Measurements from ENCODE around the gene MGAT3.

The MGAT3 gene

DNA sequence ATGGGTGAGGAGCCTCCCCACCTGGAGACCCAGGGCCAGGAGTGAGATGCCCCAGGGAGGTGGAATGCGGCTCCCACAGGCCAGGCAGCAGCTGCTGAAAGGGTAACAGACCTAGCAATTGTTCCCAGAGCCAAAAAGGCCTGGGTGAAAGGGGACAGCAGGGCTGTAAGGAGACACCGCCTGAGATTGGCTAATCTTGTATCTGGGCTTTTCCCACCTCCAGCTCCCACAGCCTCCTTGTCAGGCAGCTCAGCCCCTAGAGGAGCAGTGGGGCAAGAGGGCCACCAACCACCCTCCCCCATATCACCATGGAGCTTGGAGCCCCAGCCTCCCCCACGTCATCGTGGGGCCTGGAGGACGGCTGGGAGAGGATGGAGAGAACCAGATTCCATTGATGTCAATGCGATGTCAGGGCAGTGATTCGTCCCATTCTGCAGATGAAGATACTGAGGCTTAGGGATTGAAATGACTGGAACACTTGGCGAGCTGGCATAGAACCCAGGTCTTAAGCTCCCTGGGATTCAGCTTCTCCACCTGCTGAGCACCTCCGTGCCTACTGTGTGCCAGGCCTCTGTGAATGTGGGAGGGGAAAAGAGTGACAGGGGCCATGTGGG is 2.9 kb upstream of the MGAT3 start:
- no peak for FAIRE-seq

DNA sequence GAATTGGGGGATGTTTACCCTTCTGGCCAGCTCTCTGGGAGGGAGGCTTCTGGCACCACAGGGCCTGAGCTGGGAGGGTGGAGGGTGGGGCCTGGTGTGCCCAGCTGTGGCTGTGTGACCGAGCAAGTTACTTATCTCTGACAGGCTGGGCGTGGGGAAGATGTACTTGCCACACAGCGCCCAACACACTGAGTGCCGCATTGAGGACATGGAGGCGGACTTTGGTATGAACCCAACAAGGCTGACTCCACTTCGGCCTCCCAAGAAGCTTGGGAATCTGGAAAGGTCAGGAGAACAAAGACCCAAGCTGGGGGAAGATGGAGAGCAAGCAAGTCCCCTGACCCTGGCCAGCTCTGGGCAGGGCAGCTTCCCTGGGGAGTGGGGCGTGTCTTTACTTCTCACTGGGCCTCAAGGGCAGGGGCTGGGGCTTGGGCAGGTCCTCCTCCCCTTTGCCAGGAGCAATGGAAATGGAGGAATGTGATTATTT is 2.4 kb upstream of the MGAT3 start:
- no peak for FAIRE-seq

DNA sequence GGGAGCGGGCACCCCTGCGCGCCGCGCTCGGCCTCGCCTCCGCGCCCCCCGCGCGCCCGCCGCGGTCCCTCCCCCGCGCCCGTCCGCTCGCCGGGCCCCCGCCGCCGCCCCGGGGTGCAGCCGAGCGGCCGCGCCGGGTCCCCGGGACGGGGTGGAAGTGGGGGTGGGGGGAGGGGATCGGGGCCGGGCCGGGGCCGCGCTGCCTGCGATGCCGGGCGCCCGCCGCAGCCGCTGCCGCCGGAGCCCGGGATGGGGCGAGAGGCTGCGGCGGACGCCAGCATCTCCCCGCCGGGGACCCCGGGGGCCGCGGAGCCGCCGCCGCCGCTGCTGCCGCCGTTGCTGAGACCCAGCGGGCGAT is 365 bp downstream of the MGAT3 start:
- no peak for FAIRE-seq

DNA sequence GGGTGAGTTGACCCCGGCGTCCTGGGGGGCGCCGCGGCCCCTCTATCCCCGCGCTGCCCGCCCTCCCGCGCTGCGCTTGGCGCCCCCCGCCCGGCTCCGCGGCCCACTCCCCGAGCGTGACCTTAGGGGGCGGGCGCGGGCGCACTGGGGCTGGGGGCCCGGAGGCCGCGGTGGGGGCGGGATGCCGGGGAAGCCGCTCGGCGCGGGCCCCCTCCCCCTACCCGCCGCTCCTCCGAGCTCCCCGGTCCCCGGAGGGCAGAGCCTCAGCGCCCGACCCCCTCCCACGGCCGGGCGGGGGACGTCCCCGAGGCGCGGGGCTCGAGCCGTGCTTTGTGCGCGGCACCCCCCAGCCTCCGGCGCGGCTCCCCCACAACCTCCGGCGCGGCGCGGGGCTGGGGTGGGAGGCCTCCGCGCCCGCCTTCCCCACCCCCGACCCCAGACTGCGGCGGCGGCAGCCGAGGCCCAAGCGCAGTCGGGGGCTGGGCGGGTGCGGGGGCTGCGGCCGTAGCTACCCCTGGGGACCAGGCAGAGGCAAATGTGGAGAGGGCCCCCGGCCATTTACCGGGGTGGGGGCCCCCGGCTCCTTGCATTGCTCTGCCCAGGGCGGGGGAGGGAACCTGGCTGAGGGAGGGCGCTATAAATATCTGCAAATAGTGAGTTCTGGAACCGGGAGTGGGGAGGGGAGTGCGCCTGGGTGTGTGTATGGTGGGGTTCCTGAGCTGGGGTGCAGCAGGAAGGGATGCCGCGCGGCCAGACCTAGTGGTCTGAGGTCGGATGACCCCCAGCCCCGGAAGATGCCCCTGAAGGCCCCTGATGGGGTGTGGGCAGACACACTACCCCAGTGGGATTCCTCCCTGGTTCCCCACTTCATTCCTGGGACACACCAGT is 988 bp downstream of the MGAT3 start:
- no peak for FAIRE-seq

DNA sequence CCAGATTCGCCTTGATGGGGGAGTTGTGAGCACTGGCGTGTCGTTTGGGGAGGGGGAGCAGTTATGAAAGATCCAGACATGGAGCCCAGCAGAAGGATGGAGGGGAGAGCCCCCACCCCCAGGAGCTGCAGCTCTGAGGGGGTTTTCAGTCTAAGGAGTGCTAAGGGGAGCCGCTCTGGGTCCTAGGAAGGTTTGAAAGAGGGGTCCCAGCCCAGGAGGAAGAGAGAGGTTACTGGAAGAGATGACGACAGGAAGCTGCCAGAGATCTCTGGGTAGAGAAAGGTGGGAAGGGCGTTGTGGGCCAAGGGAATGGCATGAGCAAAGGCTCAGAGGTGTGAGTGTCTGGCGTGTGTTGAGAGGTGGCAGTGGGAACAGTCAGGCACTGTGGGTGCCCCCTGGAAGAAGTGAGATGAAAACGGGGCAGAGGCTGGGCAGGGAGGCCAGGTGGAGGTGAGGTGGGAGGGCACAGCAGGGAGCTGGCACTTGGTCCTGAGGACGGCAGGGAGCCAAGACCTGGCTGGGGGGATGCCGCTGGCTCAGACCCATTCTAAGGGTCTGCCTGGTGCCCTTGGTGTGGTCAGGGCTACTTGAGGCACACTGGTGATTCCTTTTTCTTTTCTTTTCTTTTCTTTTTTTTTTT is 1.8 kb downstream of the MGAT3 start:
- FAIRE-seq = no peak

DNA sequence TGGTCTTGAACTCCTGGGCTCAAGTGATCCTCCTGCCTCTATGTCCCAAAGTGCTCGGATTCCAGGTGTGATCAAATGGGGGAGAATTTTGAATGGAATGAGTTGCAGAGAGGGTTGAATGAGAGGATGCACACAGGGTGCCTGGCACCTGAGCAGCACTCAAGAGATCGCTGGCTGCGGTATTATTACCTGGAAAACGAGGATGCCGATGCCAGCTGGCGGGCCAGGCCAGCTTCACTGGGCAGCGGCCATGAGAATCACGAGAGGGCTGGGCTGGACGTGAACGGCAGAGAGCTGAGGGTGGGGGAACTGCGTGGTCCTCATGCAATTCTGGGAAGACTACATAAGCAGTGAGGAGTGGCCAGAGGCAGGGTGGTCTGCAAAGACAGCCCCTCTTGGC is 2.9 kb downstream of the MGAT3 start:
- no peak for FAIRE-seq

DNA sequence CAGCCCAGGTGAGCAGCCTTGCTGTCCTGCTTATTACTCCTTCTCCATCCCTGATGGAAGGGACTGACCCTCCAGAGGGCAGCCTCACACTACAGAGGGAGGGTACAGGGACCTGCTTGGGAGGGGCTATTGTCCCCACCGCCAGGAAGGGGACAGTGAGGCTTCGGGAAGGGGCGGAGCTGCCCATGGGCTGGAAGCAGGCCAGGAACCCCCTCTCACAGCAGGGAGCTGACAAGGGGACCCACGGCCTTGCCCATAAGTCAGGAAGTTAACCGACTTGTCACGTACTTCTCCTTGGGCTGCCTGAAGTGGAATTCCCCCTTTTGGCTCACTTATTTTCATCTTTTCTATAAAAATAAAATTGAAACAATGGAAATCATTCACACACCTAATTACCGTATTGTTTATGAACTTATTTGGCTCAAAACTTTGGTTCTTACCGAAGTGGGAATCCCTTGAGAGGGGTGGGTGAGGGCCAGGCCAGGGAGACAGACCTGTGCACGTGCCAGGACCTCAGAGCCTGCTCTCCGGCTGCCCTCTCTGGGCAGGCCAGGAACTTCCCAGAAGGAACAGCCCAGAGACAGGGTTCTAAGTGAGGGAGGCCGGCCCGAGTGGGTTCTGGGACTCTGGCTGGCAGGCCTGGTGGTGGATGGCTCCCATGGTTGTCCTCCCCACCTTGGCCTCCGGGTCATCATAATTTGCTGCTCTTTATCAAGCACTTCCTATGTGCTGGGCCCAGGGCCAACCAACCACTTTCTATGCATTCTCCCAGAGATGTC is 5.8 kb downstream of the MGAT3 start:
- FAIRE-seq = no peak

DNA sequence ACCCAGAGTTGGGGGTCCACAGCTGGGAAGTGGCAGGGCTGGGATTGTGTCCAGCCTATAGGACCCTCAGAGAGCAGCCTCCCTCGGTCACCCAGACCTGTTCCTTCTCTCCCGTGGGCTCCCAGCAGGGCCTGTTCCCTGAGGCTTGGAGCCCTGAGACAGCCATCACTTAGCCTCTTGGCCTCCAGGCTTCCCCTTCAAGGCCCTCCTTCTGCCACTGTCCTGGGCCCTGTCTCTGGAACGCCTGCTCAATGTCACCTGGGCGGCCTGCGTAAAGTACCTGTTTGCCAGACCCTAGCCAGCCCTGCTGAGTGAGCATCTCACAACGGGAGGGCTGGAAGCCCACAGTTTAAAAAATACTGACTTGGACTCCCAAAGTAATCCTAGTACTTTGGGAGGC is 6.5 kb downstream of the MGAT3 start:
- no peak for FAIRE-seq

DNA sequence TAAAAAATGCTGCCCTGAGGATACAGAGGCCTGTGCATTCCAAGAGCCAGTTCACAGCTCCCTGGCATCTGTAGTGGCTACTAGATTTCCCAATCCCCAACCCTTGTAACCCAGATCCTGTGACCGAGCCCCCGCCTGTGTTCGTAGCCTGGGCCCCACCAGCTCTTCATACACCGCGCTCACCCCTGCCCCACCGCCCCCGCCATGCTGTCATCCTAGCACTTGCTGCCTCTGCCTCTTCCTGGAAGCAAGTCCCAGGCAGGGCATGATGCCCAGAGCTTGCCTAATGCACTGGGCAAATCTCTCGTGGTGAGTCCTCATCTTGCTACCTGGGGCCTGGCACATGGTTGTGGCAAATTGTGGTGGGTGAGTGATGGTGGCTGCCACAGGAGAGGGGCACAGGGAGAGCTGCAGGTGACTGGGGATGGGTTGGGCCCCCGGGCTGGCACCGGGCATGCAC is 7.1 kb downstream of the MGAT3 start:
- FAIRE-seq = no peak

DNA sequence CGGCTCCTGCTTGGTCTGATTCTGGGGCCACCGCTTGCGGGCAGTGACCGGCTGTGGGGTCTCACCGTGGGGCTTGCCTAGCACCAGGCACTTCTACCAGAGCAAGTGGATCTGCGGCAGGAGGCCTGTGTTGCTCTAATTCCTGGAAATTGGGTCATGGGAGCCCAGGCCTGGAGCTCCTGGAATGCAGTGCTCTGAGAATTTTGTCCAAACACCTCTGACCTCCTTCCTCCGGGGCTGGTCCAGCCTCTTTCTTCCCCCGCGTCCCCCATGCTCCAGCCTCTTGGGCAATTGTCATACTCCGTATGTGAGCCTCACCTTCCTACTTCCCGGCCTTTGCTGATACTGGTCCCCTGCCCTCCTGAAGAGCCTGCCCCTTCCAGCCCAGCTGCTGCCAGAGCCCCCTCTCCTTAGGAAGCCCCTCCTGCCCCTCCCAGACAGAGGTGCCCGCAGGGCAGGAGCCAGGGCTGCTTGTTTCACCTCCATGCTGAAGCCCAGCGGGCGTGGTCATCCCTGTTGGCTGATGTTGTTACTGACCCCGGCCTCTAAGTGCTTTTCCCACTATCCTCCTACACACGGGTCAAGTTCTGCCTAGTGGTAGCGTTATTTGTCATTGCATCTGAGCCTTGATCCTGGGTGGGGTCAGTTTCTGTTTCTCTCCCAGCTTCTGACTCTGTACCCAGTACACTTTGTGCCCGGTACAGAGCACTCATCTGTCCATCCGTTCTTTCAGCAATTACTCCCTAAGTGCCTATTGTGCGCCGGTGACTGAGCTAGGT is 9.6 kb downstream of the MGAT3 start:
- FAIRE-seq = no peak

DNA sequence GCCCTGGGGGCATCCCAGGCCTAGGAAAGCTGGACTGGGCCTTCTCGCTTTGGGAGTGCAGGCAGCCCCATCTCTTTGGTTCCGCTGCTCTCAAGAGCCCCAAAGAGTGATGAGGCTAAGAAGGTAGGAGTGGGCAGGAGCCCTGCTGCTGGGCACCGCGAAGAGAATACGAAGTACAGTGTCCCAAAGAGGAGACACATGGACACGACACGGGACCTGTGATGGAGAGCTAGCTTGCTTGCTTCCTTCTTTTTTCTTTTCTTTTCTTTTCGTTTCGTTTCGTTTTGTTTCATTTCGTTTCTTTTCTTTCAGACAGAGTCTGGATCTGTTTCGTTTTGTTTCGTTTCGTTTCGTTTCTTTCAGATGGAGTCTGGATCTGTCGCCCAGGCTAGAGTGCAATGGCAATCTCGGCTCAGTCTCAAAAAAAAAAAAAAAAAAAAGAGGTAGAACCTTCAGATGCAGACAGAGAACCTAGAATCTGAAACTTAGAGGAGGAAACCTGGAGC is 10.6 kb downstream of the MGAT3 start:
- FAIRE-seq = no peak

DNA sequence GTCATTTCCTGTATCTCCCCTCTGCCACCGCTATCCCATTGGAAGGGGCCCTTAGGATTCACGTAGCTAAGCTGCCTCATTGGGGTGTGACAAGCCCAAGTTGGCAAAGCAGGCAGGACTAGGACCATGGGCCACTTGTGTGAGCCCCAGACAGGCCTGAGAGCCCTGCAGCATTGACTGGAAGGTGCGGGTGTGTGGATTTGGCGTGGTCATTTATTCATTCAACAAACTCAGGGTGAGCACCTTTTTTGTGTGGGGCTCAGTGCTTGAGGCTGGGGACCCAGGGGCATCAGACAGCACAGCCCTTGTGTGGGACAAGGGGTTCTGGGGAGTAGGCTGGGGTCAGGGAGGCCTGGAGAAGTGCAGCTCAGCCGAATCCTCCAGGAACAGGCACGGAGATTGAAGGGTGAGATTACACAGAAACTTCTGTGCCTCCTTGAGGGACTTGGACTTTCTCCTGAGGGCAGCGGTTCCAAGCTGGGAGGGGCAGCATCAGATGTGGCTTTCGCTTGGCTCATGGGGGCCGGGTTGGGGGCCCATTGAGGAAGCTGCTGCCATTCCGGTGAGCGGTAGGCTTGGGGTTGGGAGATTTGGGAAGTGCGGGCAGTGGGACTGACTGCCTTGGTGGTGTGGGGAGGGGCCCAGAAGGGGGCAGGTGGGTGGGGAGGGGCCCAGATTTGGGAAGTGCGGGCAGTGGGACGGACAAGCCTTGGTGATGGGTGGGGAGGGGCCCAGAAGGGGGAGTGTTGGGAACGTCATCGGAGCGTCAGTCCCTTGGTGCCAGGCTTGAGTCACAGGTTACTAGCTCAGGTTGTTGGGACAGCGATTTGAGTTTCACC is 11.9 kb downstream of the MGAT3 start:
- FAIRE-seq = no peak

DNA sequence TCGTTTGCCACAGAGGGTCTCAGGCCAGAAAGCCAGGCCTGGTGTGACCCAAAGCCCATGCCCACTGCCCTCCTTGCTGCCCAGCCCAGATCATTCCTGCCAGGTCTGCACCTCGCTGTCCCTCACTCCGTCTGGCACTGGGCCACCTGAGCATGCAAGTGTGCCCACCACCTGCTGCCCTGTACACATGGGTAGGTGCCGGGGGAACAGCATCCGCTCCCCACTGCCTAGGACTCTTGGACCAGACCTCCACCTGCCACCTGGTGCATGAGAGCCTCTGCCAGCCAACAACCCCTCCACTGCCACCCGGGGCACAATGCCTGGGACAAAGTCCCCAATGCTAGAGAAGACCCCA is 12.5 kb downstream of the MGAT3 start:
- no peak for FAIRE-seq

DNA sequence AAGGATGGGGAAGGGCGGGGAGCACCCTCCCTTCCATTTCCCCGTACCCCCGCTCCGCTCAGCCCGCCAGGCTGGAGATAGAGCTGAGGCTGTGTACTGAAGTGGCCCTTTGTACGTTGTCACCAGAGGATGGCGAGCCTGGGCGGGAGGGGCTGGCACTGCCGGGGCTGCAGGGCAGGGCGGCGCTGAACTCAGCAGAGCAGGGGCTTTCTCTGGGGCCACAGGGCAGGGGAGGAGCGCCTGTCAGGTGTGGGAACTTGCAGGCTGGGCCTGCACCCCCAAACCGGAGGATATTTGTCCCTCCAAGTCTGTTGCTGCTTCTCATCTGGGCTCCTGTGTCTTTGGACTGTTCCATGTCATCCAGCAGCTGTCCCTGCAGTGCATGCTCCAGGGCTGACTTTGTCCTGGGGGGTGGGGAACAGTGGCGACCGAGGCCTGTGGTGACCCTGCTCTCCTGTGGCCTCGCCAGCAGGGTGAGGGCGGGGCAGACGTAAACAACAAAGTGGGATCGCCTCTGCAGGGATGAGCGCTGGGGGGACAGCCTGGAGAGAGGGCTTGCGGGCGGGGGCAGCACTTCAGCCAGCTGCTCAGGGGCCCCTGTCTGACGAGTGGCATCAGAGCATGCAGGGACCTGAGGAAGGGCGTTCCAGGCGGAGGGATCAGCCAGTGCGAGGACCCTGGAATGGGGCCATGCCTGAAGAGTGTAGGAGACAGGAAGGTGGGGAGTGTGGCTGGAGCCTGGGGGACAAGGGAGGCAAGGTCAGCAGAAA is 13.1 kb downstream of the MGAT3 start:
- FAIRE-seq = no peak

DNA sequence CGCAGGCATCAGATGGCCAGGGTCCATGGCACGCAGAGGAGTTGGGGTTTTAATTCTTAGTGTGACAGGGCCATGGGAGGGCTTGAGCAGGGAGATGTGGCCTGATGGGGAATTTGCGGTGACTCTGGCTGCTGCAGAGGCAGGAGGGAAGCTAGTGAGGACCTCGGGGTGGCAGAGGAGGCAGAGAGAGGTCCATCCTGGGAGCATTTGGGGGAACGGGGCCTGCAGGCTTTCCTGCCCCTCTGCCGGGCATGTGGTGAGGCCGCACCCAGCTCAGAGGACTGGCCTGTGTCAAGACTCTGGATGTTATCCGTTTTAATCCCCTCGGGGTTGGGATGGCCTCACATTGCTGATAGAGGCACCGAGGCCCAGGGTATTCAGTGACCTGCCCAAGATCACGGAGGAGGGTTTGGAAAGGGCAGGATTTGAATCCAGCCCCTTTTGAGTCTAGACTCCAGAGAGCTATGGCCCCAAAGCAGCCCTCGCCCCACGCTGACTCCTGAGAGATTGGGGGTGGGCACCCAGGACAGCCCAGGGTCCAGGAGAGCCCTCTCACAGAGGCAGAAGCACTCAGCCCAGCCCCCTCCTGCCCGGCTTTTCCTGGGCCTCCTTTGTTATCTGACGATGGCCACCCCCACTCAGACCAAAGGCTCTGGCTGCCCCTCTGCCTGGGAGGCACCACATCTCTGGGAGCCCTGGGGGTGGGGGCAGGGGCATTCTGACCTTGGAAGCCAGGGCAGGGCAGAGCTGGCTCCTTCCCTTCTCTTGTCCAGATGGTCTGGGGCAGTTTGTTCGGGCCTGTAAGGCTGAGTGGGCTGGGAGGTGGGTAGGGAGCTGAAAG is 13.9 kb downstream of the MGAT3 start:
- no peak for FAIRE-seq

DNA sequence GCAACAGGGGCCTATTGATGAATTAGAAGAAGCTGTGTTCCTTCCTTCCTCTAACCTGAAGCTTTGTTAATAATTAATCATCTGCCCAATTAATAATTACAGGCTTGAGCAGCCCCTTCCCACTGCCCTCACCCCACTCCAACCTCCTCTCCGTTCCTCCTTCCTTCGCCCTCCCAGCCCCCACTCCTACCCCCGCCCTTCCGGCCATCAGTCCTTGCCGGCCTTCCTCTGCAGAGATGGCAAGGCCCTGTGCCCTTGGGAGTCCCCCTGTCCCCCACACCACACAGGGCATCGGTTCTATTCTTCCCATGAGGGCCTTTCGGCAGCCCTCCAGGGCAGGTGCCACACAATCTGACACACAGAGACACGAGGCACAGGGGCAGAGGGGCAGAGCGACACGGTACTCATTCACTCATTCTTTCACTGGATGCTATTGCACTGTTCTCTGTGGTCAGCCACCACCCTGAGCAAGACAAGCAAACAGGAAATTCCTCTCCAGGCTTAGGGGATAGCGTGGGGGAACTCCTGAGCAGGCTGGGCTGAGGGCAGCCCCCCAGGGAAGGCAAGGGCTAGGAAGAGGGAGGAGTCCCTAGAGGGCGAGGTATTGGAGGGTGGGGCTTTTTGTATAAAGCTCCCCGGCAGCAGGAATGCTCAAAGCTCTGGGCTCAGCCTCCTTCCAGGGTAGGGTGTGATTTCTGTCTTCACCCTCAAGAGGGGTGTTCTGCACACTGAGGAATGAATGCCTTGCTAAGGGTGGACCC is 14.7 kb downstream of the MGAT3 start:
- FAIRE-seq = no peak

DNA sequence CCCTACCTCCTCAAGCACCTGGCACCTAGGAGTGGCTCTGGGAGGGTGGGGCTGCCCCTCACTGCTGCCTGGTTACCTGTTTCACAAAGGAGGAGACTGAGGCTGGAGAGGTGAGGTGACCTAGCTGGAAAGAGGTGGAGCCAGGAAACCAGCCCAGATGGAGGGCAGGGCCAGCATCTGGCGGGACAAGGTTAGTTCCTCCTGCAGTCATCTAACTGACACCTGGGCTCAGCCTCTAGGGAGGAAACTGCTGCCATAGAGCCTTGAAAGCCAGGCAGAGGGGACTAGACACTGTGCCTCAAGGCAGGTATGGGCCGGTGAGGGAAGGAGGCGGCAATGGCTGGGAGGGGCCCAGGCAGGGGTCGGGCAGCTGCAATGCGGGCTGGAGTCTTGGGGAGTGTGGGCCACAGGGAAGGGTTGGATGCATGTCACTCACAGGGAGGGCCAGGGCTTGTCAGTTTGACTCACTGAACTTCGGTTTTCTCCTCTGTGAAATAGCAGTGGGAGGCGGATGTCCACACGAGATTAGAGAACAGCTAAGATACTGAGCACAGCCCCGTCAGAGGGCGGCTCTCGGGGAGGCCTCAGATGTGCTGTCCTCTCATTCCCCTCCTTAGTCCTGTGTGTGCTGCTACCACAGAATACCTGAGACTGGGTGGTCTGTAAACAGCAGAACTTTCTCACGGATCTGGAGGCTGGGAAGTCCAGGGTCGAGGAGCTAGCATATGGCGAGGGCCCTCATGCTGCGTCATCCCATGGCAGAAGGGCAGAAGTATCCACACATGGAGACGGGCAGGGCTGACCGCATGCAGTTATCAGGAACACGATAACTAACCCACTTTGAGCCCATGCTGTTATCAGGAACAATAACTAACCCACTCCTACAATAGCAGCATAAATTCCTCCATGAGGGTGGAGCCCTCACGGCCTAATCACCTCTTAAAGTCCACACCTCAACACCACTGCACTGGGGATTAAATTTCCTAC is 16.1 kb downstream of the MGAT3 start:
- no peak for FAIRE-seq
